Smooth muscle cell of the brain vasculature (primary cell): ENCODE measurements around the gene NEURL1.
A peak's percentile ranks its signal among the peaks of the same experiment; 100 is the strongest.

Experiments
- DNase-seq: peaks from one replicate; pipeline ENCODE4 v3.0.0-alpha.2; 2012; ENCODE audit warnings: low read depth, low spot score

The NEURL1 gene, protein sequence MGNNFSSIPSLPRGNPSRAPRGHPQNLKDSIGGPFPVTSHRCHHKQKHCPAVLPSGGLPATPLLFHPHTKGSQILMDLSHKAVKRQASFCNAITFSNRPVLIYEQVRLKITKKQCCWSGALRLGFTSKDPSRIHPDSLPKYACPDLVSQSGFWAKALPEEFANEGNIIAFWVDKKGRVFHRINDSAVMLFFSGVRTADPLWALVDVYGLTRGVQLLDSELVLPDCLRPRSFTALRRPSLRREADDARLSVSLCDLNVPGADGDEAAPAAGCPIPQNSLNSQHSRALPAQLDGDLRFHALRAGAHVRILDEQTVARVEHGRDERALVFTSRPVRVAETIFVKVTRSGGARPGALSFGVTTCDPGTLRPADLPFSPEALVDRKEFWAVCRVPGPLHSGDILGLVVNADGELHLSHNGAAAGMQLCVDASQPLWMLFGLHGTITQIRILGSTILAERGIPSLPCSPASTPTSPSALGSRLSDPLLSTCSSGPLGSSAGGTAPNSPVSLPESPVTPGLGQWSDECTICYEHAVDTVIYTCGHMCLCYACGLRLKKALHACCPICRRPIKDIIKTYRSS

DNA sequence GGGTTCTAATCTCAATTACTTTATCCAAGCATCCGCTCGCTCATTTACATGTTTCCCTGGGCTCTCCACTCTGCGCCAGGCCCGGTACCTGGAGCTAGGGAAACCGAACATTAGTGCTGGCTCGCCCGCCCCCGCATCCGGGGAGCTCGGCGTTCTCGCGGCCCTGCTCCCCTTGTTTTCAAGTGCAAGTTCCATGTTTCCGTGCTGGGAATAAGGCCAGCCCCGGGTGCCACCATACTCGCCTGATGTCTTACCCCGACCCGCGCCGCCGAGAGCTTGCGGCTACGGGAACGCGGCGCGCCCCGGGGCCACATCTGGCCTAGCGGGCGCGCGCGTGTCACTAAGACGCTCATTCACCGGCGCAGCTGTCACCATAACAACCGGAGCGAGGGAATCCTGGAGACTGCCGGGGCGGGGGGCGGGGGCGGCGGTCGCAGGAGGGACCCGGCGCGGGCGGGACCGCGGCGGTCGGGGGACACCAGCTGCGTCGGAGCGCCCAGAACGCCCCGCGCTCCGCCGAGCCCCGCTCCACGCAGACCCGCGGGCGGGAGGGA lies at the start of gene NEURL1:
Gene NEURL1, plus strand, starts transcription at position 344 of the 554 bp plus-strand sequence. CDS start 683 bp downstream, outside the sequence.
- no peak for DNase-seq

GRCh38 chr10:103444478-103444877 lies 49.0 kb upstream of the NEURL1 start:
- no peak for DNase-seq

DNA sequence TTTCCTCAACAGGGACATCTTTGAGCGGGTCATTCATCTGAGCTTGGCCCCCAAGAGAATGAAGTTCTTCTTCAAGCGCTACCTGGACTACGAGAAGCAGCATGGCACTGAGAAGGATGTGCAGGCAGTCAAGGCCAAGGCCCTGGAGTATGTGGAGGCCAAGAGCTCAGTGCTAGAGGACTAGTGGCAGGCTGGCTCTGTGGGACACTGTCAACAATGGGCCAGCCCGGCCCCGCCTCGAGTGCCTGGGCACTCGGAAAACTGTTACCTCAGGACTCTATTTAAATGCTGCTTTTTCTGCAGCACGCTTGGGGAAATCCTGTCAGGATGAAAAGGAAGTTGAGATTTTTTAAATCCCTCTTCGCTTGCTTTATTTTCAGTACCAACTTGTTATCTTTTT lies 48.1 kb upstream of the NEURL1 start:
- DNase-seq = no peak

- DNase-seq = no peak
These were observed 47.5 kb upstream of the NEURL1 start for GRCh38 chr10:103445767-103446567.

DNA sequence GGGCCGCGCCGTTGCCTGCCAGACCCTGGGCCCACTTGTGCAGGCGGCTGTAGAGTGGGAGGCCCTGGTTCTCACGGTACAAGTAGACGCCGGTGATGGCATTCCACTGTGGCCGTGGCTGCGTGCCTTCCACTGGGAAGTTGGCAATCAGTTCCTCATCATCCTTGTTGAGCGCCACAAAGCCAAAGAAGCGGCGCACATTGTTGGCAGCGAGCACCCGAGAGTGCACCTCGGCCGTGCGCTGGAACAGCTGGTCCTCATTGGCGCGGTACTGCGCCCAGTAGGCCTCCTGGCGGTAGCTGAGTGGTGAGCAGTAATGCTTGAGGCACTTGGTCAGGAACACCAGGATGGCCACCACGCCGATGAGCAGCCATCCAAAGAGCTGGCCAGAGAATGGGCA lies 46.3 kb upstream of the NEURL1 start:
- no peak for DNase-seq

GRCh38 chr10:103448746-103449145 lies 44.8 kb upstream of the NEURL1 start:
- peak; percentile 67 for DNase-seq

DNA sequence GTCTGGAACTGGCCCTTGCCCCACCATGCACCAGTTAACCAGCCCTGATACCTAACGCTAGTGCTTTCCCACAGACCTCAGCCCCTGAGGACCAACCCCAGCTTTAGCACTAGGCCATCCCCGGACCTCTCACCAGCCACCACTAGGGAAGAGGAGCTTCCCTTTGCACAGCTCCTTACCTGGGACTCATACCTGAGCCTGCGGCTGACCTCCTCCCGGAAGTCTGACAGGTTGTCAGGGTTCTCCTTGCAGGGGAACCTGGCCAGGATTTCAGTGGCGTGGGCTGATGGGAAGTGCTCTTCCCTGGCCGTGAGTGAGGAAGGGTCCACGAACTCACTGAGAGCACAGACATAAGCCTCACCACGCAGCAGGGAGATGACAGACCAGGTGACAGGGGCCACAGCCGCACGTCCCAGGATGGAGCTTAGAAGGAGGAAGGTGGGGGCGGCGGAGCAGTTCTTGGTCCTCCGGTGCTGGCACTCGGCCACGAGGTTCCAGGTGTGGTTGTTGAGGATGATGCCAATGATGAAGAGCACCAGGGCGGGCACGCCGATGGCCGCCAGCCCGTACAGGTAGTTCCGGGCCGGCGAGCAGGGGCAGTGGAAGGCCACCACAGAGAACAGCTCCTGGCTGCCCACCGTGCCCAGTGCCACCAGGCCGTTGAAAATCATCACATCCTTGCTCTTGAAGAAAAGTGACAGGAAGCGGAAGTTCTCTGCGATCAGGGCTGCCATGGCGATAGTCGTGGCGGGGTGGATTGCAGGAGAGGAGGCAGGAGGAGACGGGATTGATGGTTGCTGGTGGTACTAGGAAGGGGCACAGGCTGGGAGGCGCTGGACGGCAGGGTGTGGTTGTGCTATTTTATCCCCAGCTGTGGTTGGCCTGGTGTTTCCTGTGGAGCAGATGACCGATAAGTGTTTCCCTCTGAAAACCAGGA lies 44.0 kb upstream of the NEURL1 start:
- DNase-seq = no peak

DNA sequence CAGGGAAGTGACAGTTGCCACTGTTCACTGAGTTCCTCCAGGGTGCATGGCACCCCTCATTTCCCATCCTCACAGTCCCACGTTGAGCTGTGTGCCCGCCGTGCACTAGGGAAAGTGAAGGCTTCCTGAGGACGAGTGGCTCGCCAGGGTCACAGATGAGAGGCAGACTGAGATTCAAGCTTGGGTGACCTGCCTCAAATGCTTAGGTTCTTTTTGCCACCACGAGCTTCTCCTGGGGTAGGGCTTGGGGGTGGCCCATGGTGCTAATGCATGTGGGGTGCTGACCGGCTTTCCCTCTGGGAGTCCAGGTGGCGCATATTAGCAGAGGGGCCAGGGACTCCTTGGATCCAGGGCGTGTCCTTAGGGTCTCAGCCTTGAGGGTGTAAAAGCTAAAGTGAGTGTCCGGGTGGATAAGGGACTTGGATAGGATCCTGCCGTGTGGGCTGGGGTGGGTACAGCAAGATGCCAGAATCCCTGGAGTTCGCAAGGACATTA lies 43.3 kb upstream of the NEURL1 start:
- no peak for DNase-seq

DNA sequence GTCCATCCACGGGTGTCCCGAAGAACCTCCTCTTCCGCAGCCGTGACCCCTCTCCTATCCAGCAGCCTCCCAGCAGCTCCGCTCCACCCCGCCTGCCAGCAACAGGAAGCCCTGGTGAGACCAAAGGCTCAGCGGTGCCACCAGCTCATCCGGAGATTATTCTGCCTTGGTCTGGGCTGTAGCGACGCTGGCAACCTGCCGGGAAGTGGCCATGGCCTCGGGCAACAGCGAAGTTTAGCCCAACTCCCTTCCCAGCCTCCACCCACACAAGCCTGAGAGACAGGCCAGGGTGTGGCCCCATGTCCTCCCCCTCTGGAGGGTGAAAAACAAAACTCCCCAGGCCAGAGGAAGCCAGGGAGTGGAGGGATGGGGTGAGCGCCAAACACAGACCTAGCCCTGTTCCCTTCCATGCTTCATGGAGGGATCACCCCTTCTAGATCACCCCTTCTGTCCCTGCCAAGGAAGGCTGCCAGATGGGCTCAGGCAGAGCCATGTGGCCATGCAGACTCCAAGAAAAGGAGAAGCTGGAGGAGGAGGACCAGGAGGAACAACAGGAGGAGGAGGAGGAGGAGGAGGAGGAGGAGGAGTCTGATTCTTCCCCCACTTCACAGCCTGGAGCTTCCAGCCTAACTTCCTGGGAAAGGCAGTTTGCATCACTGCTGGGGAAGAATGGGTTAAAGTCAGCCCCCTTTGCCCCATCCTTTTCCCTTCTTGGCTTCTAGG lies 42.3 kb upstream of the NEURL1 start:
- DNase-seq = no peak

DNA sequence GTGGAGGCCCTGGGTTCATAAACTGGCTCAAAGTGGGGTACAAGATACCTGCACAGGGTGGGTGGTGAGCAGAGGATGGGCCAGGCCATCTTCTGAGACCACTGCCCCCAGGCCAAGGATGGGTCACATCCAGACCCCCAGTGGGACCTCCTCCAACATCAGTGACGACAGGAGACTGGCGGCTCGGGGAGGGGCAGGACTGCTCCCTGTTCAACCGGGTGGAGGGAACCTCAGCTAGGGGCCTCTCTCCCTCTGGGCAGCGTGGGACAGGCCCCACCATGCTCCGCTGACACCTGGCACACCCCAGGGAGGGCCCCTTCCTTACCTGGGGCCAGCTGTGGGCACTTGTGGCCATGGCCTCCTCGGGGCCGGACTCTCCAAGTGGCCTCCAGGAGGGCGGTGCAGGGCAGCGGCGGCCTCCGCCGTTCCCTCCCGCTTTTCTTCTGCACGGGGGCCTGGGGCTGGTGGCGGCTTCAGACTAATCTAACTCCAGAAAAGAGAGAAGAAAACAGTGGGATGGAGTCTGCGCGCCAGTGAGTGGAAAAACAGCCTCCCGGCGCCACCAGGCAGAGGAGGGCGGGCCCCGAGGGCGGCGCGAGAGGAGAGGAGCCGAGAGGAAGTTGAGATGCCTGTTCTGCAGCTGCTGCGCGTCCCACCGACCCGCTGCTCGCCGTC lies 41.5 kb upstream of the NEURL1 start, which contains the start of gene CALHM2:
Gene CALHM2, minus strand, starts transcription at position 540 of the 675 bp plus-strand sequence. CDS start 2,429 bp downstream, outside the sequence.
- DNase-seq = no peak

GRCh38 chr10:103452506-103453230 lies 40.8 kb upstream of the NEURL1 start:
- no peak for DNase-seq

DNA sequence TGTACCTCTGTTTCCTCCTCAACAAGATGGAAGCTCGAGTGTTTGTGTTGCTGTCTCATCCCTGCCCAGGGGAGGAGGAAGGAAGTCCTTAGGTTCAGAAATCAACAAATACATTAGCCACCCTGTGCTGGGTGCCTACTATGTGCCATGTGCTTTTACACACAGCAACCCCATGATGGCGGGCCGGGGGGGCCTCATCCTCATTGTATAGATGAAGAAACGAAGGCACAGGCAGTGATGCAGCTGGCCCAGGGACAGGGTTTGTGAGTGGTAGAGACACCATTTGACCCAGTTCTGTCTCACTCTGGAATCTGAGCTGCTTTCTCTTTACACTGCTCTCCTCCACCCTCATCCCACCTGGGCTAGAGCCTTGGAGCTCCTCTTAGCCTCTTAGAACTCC lies 39.5 kb upstream of the NEURL1 start:
- DNase-seq = no peak

DNA sequence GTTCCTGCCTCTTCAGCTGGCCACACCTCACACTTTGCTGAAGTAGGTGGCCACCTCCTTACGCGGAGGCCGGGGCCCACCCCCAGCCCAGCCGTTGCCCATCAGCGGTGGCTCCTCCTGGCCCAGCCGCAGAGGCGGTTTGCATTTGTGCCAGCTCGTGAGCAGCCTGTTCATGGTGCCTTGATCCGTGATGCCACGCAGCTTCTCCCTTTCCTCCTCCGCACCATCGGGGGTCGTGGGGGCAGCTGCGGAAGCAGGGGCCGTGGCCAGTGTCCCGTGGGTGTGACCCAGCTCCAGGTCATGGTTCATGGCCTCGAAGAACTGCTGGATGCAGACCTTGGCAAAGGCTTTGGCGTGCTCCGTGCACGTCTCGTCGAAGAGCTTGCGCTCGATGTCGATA lies 38.3 kb upstream of the NEURL1 start:
- DNase-seq = no peak

DNA sequence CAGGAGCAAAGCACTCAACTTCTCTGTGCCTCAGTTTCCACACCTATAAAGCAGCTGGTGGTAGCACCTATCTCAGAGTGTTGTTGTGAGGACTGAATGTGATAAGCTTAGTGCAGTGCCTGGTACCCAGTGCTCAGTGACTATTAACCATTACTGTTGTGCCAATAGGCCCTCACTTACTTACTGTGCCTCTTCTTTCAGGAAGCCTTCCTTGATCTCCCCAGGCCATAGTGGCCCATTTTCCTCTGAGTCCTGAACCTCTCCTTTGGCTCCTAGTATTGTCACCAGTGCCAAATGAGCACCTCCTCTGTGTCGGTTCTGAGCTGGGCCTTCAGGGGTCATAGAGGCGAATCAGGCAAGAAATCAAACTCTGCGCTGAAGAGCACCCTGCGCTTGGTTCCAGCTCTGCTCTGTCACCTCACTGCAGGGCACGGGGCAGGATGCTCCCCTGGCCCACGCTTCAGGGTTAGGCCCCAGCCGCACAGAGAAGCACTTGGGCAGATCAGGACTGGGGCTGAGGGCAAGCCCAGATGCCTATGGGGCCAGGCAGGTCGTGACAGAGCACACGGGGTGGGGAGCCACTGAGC lies 37.3 kb upstream of the NEURL1 start:
- DNase-seq = no peak

DNA sequence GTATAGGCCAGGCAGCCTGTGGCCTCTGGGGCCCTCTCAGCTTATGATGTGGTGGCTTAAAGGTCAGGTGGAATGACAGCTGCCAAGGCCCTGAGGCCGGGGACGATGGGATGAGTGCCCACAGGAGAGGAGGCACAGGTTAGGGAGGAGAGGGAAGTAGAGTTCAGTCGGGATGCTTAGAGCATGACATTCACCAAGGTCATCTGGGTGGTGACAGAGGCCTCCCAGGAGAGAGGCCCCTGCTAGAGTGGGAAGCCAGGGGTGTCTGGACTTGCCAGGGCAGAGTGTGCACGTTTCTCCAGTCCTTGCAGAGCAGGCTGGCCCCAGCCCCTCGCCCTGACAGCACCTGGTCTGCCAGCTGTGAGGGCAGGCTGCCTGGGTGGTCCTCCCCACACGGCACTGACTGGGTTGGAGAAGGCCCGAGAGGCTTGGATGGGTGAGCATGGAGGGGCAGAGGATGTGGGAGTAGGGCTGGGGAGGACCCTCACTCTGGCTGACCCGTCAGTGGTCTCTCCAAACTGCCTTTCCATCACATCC lies 36.3 kb upstream of the NEURL1 start:
- DNase-seq = no peak

GRCh38 chr10:103457896-103458583 lies 35.5 kb upstream of the NEURL1 start:
- DNase-seq = no peak

- no peak for DNase-seq
These were observed 34.8 kb upstream of the NEURL1 start, which contains the start of gene CALHM1 for GRCh38 chr10:103458720-103459119. TSS of gene CALHM1 (minus strand) at chr10:103458900. CDS start at chr10:103458751, 149 bp downstream.
